Endodermal cell (in vitro differentiated cells): ENCODE data around the gene PDHX. TPM values are rescaled to one million over a fixed set of nuclear protein-coding genes. Genes with fewer than 3 reads are reported as not detected.

Source experiments
- DNase-seq: peaks from one replicate; pipeline ENCODE4 v3.0.0-alpha.2; 2017
- H3K27ac ChIP-seq: 2 replicates; pipeline ENCODE4 v1.5.1; 2013; ENCODE audit warnings: mild to moderate bottlenecking, low read depth, low read length, moderate library complexity
- H3K27me3 ChIP-seq: 2 replicates; pipeline ENCODE4 v1.6.1; 2013; ENCODE audit warnings: mild to moderate bottlenecking, low read length, moderate library complexity; ENCODE audit not compliant: insufficient read depth, control insufficient read depth, poor library complexity, severe bottlenecking
- H3K36me3 ChIP-seq: 2 replicates; pipeline ENCODE4 v1.7.0; 2013; ENCODE audit warnings: mild to moderate bottlenecking, low read length, moderate library complexity; ENCODE audit not compliant: control insufficient read depth, insufficient read depth
- H3K4me1 ChIP-seq: one replicate; pipeline ENCODE4 v1.7.0; 2013; ENCODE audit warnings: low read length; ENCODE audit not compliant: control insufficient read depth, insufficient read depth
- H3K4me3 ChIP-seq: 2 replicates; pipeline ENCODE4 v1.5.1; 2013; ENCODE audit warnings: mild to moderate bottlenecking, low read length, moderate library complexity
- H3K9ac ChIP-seq: 2 replicates; pipeline ENCODE4 v1.6.1; 2013; ENCODE audit warnings: mild to moderate bottlenecking, low read length, moderate library complexity; ENCODE audit not compliant: poor library complexity, severe bottlenecking; ENCODE audit errors: extremely low read depth
- H3K9me3 ChIP-seq: 2 replicates; pipeline ENCODE4 v1.6.1; 2013; ENCODE audit warnings: mild to moderate bottlenecking, low read length, moderate library complexity; ENCODE audit not compliant: control insufficient read depth
- H3K27ac Mint-ChIP-seq: 2 replicates; pipeline ENCODE4 v1.8.0; 2020; ENCODE audit warnings: mixed read lengths
- H3K27me3 Mint-ChIP-seq: 2 replicates; pipeline ENCODE4 v1.8.0; 2021; ENCODE audit warnings: mild to moderate bottlenecking, mixed read lengths; ENCODE audit not compliant: insufficient read depth
- H3K36me3 Mint-ChIP-seq: 2 replicates; pipeline ENCODE4 v1.8.0; 2020; ENCODE audit warnings: low read depth, mixed read lengths
- H3K4me1 Mint-ChIP-seq: 2 replicates; pipeline ENCODE4 v1.8.0; 2020; ENCODE audit warnings: mixed read lengths
- H3K4me3 Mint-ChIP-seq: 2 replicates; pipeline ENCODE4 v1.8.0; 2020; ENCODE audit warnings: mild to moderate bottlenecking, moderate library complexity, mixed read lengths
- H3K9me3 Mint-ChIP-seq: 2 replicates; pipeline ENCODE4 v1.8.0; 2020; ENCODE audit warnings: mild to moderate bottlenecking, mixed read lengths
- WGBS, 2 experiments: methylation state at CpG; one replicate each; pipeline versions ENCODE4 v1.1.5 to v1.1.7; 2013; ENCODE audit warnings: missing lambda C conversion rate in 2 of 2, mixed read lengths in 1 of 2; ENCODE audit not compliant: insufficient coverage in 1 of 2, insufficient read length in 1 of 2; 5-methylcytosine and 5-hydroxymethylcytosine counted together
- total RNA-seq, 2 donors: library from RNA; stranded (reverse); fragmentation: NEBNext Ultra II Directional in 1 of 2; extraction: Animal tissue kit (Norgen Biotek cat#: 25700) in 1 of 2; gene quantifications; 2 replicates in 1 of 2; 3 replicates in 1 of 2; pipeline ENCODE4 v1.2.1, GENCODE V29; 2021
- TF ChIP-seq, protein P1 (sequence below): fragments of 200-600 bp; sonication (generic); conservative IDR thresholded peaks from 2 replicates; pipeline ENCODE4 v1.5.0; 2021; ENCODE audit warnings: antibody characterized with exemption, mild to moderate bottlenecking

PDHX gene
- total RNA-seq, 2 donors from 2014 or later: 42.0 to 48.6 TPM

DNA sequence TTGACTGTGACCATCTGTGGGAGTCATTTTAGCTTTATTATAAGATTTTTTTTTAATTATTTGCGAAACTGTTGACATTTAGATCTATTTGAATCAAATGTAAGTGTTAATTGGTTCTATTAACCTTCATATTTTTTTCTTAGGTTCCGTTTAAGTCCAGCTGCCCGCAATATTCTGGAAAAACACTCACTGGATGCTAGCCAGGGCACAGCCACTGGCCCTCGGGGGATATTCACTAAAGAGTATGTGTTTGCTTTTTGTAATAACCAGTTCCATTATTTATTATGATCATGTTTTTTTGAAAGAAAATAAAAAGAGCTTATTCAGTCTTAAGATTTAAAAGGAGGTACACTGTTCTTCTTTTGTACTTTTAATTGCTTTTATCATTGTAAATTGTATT lies 43.9 kb downstream of the PDHX start:
- peaks cover 34% of the 10 kb centered on the region for H3K36me3 ChIP-seq
- H3K27ac ChIP-seq: no peak overlapping the region
- no peaks in the 10 kb centered on the region for H3K27me3 ChIP-seq
- TF ChIP-seq, protein P1, sequence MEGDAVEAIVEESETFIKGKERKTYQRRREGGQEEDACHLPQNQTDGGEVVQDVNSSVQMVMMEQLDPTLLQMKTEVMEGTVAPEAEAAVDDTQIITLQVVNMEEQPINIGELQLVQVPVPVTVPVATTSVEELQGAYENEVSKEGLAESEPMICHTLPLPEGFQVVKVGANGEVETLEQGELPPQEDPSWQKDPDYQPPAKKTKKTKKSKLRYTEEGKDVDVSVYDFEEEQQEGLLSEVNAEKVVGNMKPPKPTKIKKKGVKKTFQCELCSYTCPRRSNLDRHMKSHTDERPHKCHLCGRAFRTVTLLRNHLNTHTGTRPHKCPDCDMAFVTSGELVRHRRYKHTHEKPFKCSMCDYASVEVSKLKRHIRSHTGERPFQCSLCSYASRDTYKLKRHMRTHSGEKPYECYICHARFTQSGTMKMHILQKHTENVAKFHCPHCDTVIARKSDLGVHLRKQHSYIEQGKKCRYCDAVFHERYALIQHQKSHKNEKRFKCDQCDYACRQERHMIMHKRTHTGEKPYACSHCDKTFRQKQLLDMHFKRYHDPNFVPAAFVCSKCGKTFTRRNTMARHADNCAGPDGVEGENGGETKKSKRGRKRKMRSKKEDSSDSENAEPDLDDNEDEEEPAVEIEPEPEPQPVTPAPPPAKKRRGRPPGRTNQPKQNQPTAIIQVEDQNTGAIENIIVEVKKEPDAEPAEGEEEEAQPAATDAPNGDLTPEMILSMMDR: no peak
- H3K4me1 ChIP-seq: peaks cover 8% of the 10 kb centered on the region
- no peaks in the 10 kb centered on the region for H3K9me3 Mint-ChIP-seq
- peaks cover 12% of the 10 kb centered on the region for H3K4me1 Mint-ChIP-seq
- WGBS, 2 experiments: 92% methylated on average over 4 of the region's 4 CpGs; no CpG with 5 or more reads in 1 of the 2 experiments
- H3K27me3 Mint-ChIP-seq: no peaks in the 10 kb centered on the region
- H3K36me3 Mint-ChIP-seq: peaks cover 22% of the 10 kb centered on the region
- H3K9ac ChIP-seq: no peak overlapping the region
- no peak overlapping the region for H3K27ac Mint-ChIP-seq
- DNase-seq: no peak
- no peak overlapping the region for H3K4me3 Mint-ChIP-seq
- H3K9me3 ChIP-seq: no peaks in the 10 kb centered on the region
- no peak overlapping the region for H3K4me3 ChIP-seq

DNA sequence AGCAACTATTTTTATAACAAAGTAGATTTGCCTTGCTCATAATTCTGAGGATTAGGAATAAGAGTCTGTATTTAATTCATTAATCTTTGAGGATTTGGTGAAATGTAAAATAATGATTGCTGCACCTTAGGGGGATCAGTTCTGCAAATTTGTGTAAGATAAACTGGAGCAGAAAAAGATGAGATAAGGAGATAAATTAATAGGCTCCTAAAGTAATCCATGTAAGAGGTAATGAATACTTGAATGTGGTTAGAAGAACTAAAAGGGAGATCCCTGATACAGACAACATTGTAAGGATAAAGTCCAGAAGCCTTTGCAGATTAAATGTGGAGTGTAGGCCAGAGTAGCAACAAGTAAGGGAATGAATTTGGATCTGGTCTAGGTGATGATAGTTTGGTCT lies 45.6 kb downstream of the PDHX start:
- no peaks in the 10 kb centered on the region for H3K9me3 ChIP-seq
- Mint-ChIP-seq H3K36me3 (peaks cover 36% of the 10 kb centered on the region), H3K9me3 (no peaks in the 10 kb centered on the region), H3K27me3 (no peaks in the 10 kb centered on the region), H3K27ac (no peak overlapping the region), H3K4me3 (no peak overlapping the region), H3K4me1 (peaks cover 10% of the 10 kb centered on the region)
- H3K9ac ChIP-seq: no peak overlapping the region
- TF ChIP-seq, protein P1: no peak
- H3K27ac ChIP-seq: no peak overlapping the region
- peaks cover 8% of the 10 kb centered on the region for H3K4me1 ChIP-seq
- H3K4me3 ChIP-seq: no peak overlapping the region
- peaks cover 46% of the 10 kb centered on the region for H3K36me3 ChIP-seq
- no peak for DNase-seq
- no peaks in the 10 kb centered on the region for H3K27me3 ChIP-seq

DNA sequence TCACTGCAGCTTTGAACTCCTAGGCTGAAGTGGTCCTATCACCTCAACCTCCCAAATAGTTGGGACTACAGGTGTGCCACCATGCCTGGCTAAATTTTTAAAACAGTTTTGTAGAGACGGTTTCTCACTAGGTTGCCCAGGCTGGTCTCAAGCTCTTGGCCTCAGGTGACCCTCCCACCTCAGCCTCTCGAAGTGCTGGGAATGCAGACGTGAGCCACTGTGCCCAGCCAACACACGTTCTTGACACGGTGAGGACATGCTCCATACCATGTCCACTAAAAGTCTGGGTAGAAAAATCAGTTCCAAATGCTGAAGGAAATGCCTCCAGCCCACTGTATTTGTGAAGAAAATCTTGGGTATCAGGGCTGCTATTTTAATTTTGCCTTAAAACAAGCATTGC lies 46.9 kb downstream of the PDHX start:
- 89 to 97% methylated on average over 5 of the region's 5 CpGs for WGBS, 2 experiments

More for the DNA sequence above, 46.9 kb downstream of the PDHX start:
- H3K27me3 Mint-ChIP-seq: no peaks in the 10 kb centered on the region
- Histone ChIP-seq H3K27ac (no peak overlapping the region), H3K27me3 (no peaks in the 10 kb centered on the region), H3K36me3 (peaks cover 53% of the 10 kb centered on the region), H3K9me3 (no peaks in the 10 kb centered on the region), H3K4me1 (peaks cover 8% of the 10 kb centered on the region), H3K9ac (no peak overlapping the region), H3K4me3 (no peak overlapping the region)
- peaks cover 6% of the 10 kb centered on the region for H3K4me1 Mint-ChIP-seq
- H3K36me3 Mint-ChIP-seq: peaks cover 42% of the 10 kb centered on the region
- DNase-seq: no peak
- H3K9me3 Mint-ChIP-seq: no peaks in the 10 kb centered on the region
- TF ChIP-seq, protein P1: no peak
- no peak overlapping the region for H3K4me3 Mint-ChIP-seq
- H3K27ac Mint-ChIP-seq: no peak overlapping the region
